ENCODE measurements around the gene NREP. TPM values are rescaled to one million over a fixed set of nuclear protein-coding genes. Genes with fewer than 3 reads are reported as not detected.

The NREP gene
- total RNA-seq, 1 experiment from 2014 or later = 160 TPM

GRCh38 chr5:111699324-111699723, 57.7 kb downstream of the NREP start:
- no peaks in the 10 kb centered on the region for H3K27me3 Mint-ChIP-seq (ENCODE audit: low read depth)
- no peaks in the 10 kb centered on the region for H3K36me3 Mint-ChIP-seq
- POLR2A ChIA-PET = no interaction called here
- DNase-seq (ENCODE audit: low spot score) (no peak), ATAC-seq (no peak)
- no peak overlapping the region for H3K27ac Mint-ChIP-seq
- H3K9me3 Mint-ChIP-seq = no peaks in the 10 kb centered on the region
- peaks cover 27% of the 10 kb centered on the region for H3K4me1 Mint-ChIP-seq
- CTCF ChIA-PET = interaction anchor here (1.1 kb wide), 1 partner anchor 149 kb away, joined by 3 read pairs; no protein-coding TSS in a partner anchor
- H3K4me3 Mint-ChIP-seq = no peak overlapping the region
- TF ChIP-seq CTCF (IDR thresholded peaks at IDR 0.05) = no peak
- TF ChIP-seq HMGXB4 (CRISPR knock-in tag; IDR thresholded peaks at IDR 0.05) = no peak
- TF ChIP-seq RELA (CRISPR knock-in tag; IDR thresholded peaks at IDR 0.05; ENCODE audit: borderline replicate concordance) = no peak
- TF ChIP-seq ZMAT4 (CRISPR knock-in tag; IDR thresholded peaks at IDR 0.05) = no peak
- no peak for TF ChIP-seq ZNF281 (CRISPR knock-in tag; IDR thresholded peaks at IDR 0.05)
- no peak for TF ChIP-seq AR (CRISPR knock-in tag; IDR thresholded peaks at IDR 0.05)
- no peak for TF ChIP-seq ZNF121 (CRISPR knock-in tag; IDR thresholded peaks at IDR 0.05)
- TF ChIP-seq ERG (CRISPR knock-in tag; IDR thresholded peaks at IDR 0.05) = no peak
- TF ChIP-seq TEAD4 (CRISPR knock-in tag; IDR thresholded peaks at IDR 0.05) = no peak
- TF ChIP-seq ATF2 (CRISPR knock-in tag; IDR thresholded peaks at IDR 0.05; ENCODE audit: borderline replicate concordance, low read depth) = no peak

Data from WTC11 (cell line).